ENCODE data around the gene SPINK2. TPM values are rescaled to one million over a fixed set of nuclear protein-coding genes. Genes with fewer than 3 reads are reported as not detected.

SPINK2 gene
- total and polyA plus RNA-seq, 2 of the 8 experiments (the other 6 are each of a cell fraction or from before 2014, with no cell fraction given): 0.89 to 1.4 TPM

DNA sequence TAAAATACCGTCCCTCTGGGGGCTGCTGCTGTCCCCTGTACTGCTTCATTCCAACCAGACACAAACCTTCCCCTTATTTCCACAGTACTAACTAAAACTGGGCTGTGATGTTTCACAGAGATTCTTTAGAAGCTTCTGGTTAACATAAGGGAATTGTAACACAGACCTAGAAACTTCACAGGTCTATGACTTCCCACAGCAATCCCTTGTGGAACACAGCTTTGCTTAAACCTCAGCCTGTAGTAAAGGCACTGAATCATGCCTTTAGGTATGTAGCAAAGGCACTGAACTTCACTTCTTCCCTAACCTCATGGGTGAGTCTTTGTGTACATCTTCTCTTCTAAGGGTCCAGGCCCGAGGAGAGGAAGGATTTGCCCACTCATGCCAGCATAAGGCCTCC is 49.4 kb downstream of the SPINK2 start:
- Histone ChIP-seq H4K8ac (ENCODE audit: extremely low read depth, insufficient read depth, low read length) (no peak overlapping the region), H3K9ac (replicated peaks in 1 of 4; ENCODE audit: extremely low read depth in 1 of 4, low read depth in 3 of 4, low read length in 3 of 4) (no peak overlapping the region), H2BK15ac (ENCODE audit: low read length) (no peak overlapping the region), H3K9me3 (ENCODE audit: insufficient read depth in 2 of 2, low read depth in 1 of 2, low read length in 1 of 2) (no peaks in the 10 kb centered on the region), H2AFZ (ENCODE audit: low read length) (no peak overlapping the region), H3K79me1 (ENCODE audit: low read depth, low read length) (no peaks in the 10 kb centered on the region), H3K56ac (replicated peaks; ENCODE audit: insufficient read length, low read depth, low read length) (no peak overlapping the region), H3K4me1 (replicated peaks in 1 of 4; ENCODE audit: control insufficient read depth in 3 of 4, insufficient read depth in 4 of 4, low read length in 3 of 4) (peaks cover 0 to 7% (median 3%) of the 10 kb centered on the region in 4 experiments; a peak in 2 of 7 replicates), H4K91ac (replicated peaks; ENCODE audit: insufficient read length, low read length) (no peak overlapping the region), H2AK5ac (ENCODE audit: low read depth, low read length) (no peak overlapping the region), H4K20me1 (replicated peaks in 1 of 2; ENCODE audit: control insufficient read depth in 1 of 2, insufficient read depth in 2 of 2, low read length in 2 of 2) (no peaks in the 10 kb centered on the region), H3K27me3 (replicated peaks in 1 of 4; ENCODE audit: control insufficient read depth in 3 of 4, extremely low read depth in 1 of 4, insufficient read depth in 3 of 4, low read length in 3 of 4) (no peaks in the 10 kb centered on the region), H3K4me2 (ENCODE audit: insufficient read depth in 1 of 2, low read depth in 2 of 2, low read length in 2 of 2) (no peak overlapping the region), H3K27ac (ENCODE audit: low read depth, low read length) (no peak overlapping the region), H3K23ac (ENCODE audit: insufficient read length) (no peak overlapping the region), H4K5ac (ENCODE audit: insufficient read length, low read depth, low read length) (no peak overlapping the region), H3K79me2 (ENCODE audit: control insufficient read depth in 1 of 2, insufficient read depth in 2 of 2, low read length in 2 of 2) (no peaks in the 10 kb centered on the region), H2BK120ac (replicated peaks; ENCODE audit: low read depth, low read length) (no peak overlapping the region), H3K4ac (replicated peaks; ENCODE audit: insufficient read length, low read depth, low read length) (no peak overlapping the region), H3K18ac (ENCODE audit: extremely low read depth, low read length) (no peak overlapping the region), H3K4me3 (ENCODE audit: extremely low read depth in 1 of 4, insufficient read depth in 2 of 4, low read depth in 3 of 4, low read length in 4 of 4) (no peak overlapping the region), H3K23me2 (ENCODE audit: low read depth, low read length) (no peaks in the 10 kb centered on the region), H2BK12ac (ENCODE audit: low read depth, low read length) (no peak overlapping the region), H3K14ac (ENCODE audit: insufficient read length) (no peak overlapping the region), H2BK20ac (ENCODE audit: low read length) (no peak overlapping the region), H3K36me3 (ENCODE audit: control insufficient read depth in 2 of 4, insufficient read depth in 4 of 4, low read length in 3 of 4) (no peaks in the 10 kb centered on the region), H2BK5ac (ENCODE audit: low read depth, low read length) (no peak overlapping the region)
- POLR2A ChIA-PET (ENCODE audit: partially characterized antibody): interaction anchor here (1.2 kb wide), 1 partner anchor 14 kb away, joined by 3 read pairs; no protein-coding TSS in a partner anchor
- FAIRE-seq (no peak), DNase-seq (ENCODE audit: low read depth in 1 of 2, low spot score in 2 of 2) (no peak)
- 89% methylated on average over 2 of the region's 2 CpGs; no CpG with 5 or more reads in 1 of the 2 experiments for WGBS, 2 experiments (ENCODE audit: extremely low coverage in 1 of 2, insufficient coverage in 1 of 2, insufficient read length in 1 of 2, insufficient replicate concordance in 2 of 2, low coverage in 1 of 2, low lambda C conversion rate in 2 of 2, missing lambda C conversion rate in 1 of 2)
- no peak for TF ChIP-seq BCL11A (IDR thresholded peaks at IDR 0.05; ENCODE audit: low read depth in 2 of 2, low read length in 2 of 2)
- no peak for TF ChIP-seq RAD21 (IDR thresholded peaks at IDR 0.05 in 1 of 2, conservative IDR thresholded peaks at IDR 0.05 in 1 of 2; ENCODE audit: low read depth in 2 of 2, low read length in 2 of 2)
- TF ChIP-seq SIN3A (conservative IDR thresholded peaks at IDR 0.05 in 1 of 2, IDR thresholded peaks at IDR 0.05 in 1 of 2; ENCODE audit: low read depth in 1 of 2, low read length in 2 of 2): no peak
- no peak for TF ChIP-seq SP4 (IDR thresholded peaks at IDR 0.05; ENCODE audit: low read length)
- no peak for TF ChIP-seq SAP30 (IDR thresholded peaks at IDR 0.05; ENCODE audit: insufficient read depth, insufficient replicate concordance, low read length)
- no peak for TF ChIP-seq FOSL1 (IDR thresholded peaks at IDR 0.05; ENCODE audit: insufficient read depth, low read depth, low read length)
- no peak for TF ChIP-seq MAFK (IDR thresholded peaks at IDR 0.05; ENCODE audit: low read depth, low read length)
- TF ChIP-seq POLR2AphosphoS5 (IDR thresholded peaks at IDR 0.05; ENCODE audit: low read depth, low read length): no peak
- CTCF ChIA-PET (ENCODE audit: partially characterized antibody): interaction anchor here (0.7 to 1.7 kb wide), 7 partner anchors 8 to 64 kb away, joined by 3 to 4 read pairs (median 3); no protein-coding TSS in a partner anchor

All from H1 (cell line).